Heart right ventricle (tissue), 16 donors: Measurements from ENCODE around the gene CACNA1E. TPM values are rescaled to one million over a fixed set of nuclear protein-coding genes. Genes with fewer than 3 reads are reported as not detected.
A peak's percentile ranks its signal among the peaks of the same experiment; 100 is the strongest.

Experiments used
- ATAC-seq, 8 donors: fragments of 200-7000 bp; cut with Tn5 transposase; one replicate each; pipeline ENCODE4 v1.9.1; 2020; ENCODE audit warnings: mild to moderate bottlenecking in 8 of 8, moderate library complexity in 8 of 8, moderate number of reproducible peaks in 1 of 8
- DNase-seq, 2 donors: peaks; one replicate each; pipeline ENCODE4 v3.0.0-alpha.2; 2020
- H3K27ac ChIP-seq, 10 donors: fragments of 200-600 bp; sonication (generic) in 2 of 10; one replicate each; pipeline versions ENCODE4 v1.5.0 to v1.8.0; 2020 to 2022; ENCODE audit warnings: mild to moderate bottlenecking in 3 of 10
- H3K27me3 ChIP-seq, 7 donors: fragments of 200-600 bp; one replicate each; pipeline ENCODE4 v1.8.0; 2021 to 2022; ENCODE audit warnings: mild to moderate bottlenecking in 2 of 7
- H3K36me3 ChIP-seq, 9 donors: fragments of 200-600 bp; sonication (generic) in 1 of 9; one replicate each; pipeline versions ENCODE4 v1.5.0 to v1.8.0; 2020 to 2022; ENCODE audit warnings: mild to moderate bottlenecking in 2 of 9
- H3K4me1 ChIP-seq, 9 donors: fragments of 200-600 bp; sonication (generic) in 1 of 9; one replicate each; pipeline versions ENCODE4 v1.5.0 to v1.8.0; 2020 to 2022; ENCODE audit warnings: mild to moderate bottlenecking in 4 of 9
- H3K4me3 ChIP-seq, 10 donors: fragments of 200-600 bp; sonication (generic) in 2 of 10; one replicate each; pipeline versions ENCODE4 v1.5.0 to v1.8.0; 2020 to 2022; ENCODE audit warnings: mild to moderate bottlenecking in 7 of 10, moderate library complexity in 2 of 10
- H3K9me3 ChIP-seq, 11 donors: fragments of 200-600 bp in 10 of 11; sonication (generic) in 2 of 11; one replicate each; pipeline versions ENCODE4 v1.5.0 to v1.8.0; 2013 to 2022; ENCODE audit warnings: mild to moderate bottlenecking in 2 of 11, control low read depth in 1 of 11, moderate library complexity in 1 of 11
- CTCF ChIP-seq, 9 donors: fragments of 200-600 bp; sonication (generic) in 2 of 9; IDR thresholded peaks; one replicate each; pipeline versions ENCODE4 v1.5.0 to v1.8.0; 2021 to 2022; ENCODE audit warnings: antibody characterized with exemption in 9 of 9, mild to moderate bottlenecking in 5 of 9, moderate library complexity in 1 of 9
- WGBS, 2 donors: extraction: QIAGEN DNeasy Blood & Tissue Kit; methylation state at CpG; one replicate each; pipeline ENCODE4 v1.1.7; 2013; ENCODE audit warnings: inconsistent platforms in 1 of 2; 5-methylcytosine and 5-hydroxymethylcytosine counted together
- intact Hi-C, 10 donors: fragments of 100-400 bp; cut with DNase I; formaldehyde crosslinking; loops; one replicate each; pipeline versions ENCODE4 v1.11.1 to v1.14.2; 2022
- polyA plus RNA-seq, 2 donors: library from polyadenylated mRNA; stranded (reverse); fragments of 200-250 nt; gene quantifications; one replicate each; pipeline ENCODE4 v1.2.3, GENCODE V29; 2013
- total RNA-seq, 10 donors: library from RNA; stranded (reverse); fragmentation: NEBNext Ultra II Directional in 3 of 10; extraction: Animal tissue kit (Norgen Biotek cat#: 25700) in 3 of 10; gene quantifications; one replicate each; pipeline versions ENCODE4 v1.2.1 to v1.2.4, GENCODE V29; 2021 to 2023
- donor health status: Arrhythmogenic right ventricular cardiomyopathy.
- donor health status: ischemic (EF 13 %, LVEDD 7.1; RV severe dilation, severe dysfunction).
- donor health status: healthy with polysubstance abuse.
- donor health status: DM: no; HTN: yes; CAD: no.
- donor health status: DM: no; HTN: no; CAD: no.
- donor health status: ischemic (EF 25% LVEDD 6.9; RV normal size, moderate dysfunction).
- donor health status: ischemic (EF 25% LVEDD 5.7; RV mildly dilated, moderate dysfunction).
- donor health status: healthy.
- donor health status: DM: yes; HTN: yes; CAD: no.
- donor health status: Ischemic cardiomyopathy.
- donor health status: ischemic (EF 35%, LVEDD 5.7; RV mildly dilated, moderate dysfunction).
- donor health status: nonischemic (EF 11% LVEDD 7.7; RV severe dilation, severe dysfunction).
- donor health status: DM: yes; HTN: yes; CAD: no.
- donor health status: PGD.
- donor health status: ischemic (EF 29% LVEDD 5.4; RV normal size, mild dysfunction).
- donor health status: nonischemic (EF 23%, LVEDD 6.1; RV moderate dilation, normal function).

The CACNA1E gene
- total and polyA plus RNA-seq, 12 donors, result 0.04 to 21.7 (median 0.71) TPM

GRCh38 chr1:181514298-181515290 is 31.3 kb downstream of the CACNA1E start:
- DNase-seq, result no peak
- peak in 3 of 8 donors; percentile 44 to 77 (median 55) for ATAC-seq
- TF ChIP-seq CTCF (IDR thresholded peaks at IDR 0.05), result no peak
- Histone ChIP-seq H3K4me3 (no peak overlapping the region), H3K27ac (no peak overlapping the region), H3K27me3 (peaks cover 0 to 49% (median 28%) of the 10 kb centered on the region in 7 donors), H3K36me3 (no peaks in the 10 kb centered on the region), H3K9me3 (no peaks in the 10 kb centered on the region), H3K4me1 (no peaks in the 10 kb centered on the region)
- intact Hi-C loops, result loop anchor here in 1 of 10 donors (10.0 kb wide), 1 partner anchor 700 kb away; no protein-coding TSS in a partner anchor
- WGBS, 2 donors, result 70 to 73% methylated on average over 4 of the region's 4 CpGs

DNA sequence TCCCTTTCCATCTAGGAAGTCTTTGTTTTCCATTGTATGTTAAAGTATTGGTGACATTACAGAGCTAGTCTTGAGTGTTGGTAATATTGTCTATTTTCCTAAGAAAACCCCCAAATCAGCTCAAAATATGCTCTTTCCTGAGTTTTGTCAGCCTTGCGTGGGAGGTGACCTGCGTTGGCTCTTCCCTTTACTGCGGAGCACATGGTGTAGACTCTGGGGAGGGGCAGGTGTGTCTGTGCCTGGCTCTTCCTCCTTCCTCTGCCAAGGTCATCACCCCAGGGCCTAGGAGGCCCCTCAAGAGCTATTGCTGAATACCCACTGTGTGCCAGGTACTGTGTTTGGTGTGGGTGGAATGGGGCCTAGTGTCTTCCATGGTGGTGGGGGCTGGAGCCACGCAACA is 33.4 kb downstream of the CACNA1E start:
- Histone ChIP-seq H3K4me1 (no peaks in the 10 kb centered on the region), H3K27me3 (peaks cover 0 to 36% (median 14%) of the 10 kb centered on the region in 7 donors), H3K36me3 (no peaks in the 10 kb centered on the region), H3K4me3 (no peak overlapping the region), H3K9me3 (no peaks in the 10 kb centered on the region), H3K27ac (no peak overlapping the region)
- ATAC-seq, result no peak
- DNase-seq, result no peak
- TF ChIP-seq CTCF (IDR thresholded peaks at IDR 0.05), result no peak
- 78 to 79% methylated on average over 4 of the region's 4 CpGs for WGBS, 2 donors
- intact Hi-C loops, result loop anchor here in 1 of 10 donors (10.0 kb wide), 1 partner anchor 698 kb away; no protein-coding TSS in a partner anchor

- Histone ChIP-seq H3K4me1 (no peaks in the 10 kb centered on the region), H3K27me3 (peaks cover 0 to 32% (median 9%) of the 10 kb centered on the region in 7 donors), H3K9me3 (no peaks in the 10 kb centered on the region), H3K4me3 (no peak overlapping the region), H3K27ac (no peak overlapping the region), H3K36me3 (no peaks in the 10 kb centered on the region)
- no peak for TF ChIP-seq CTCF (IDR thresholded peaks at IDR 0.05)
- intact Hi-C loops, result loop anchor here in 1 of 10 donors (10.0 kb wide), 1 partner anchor 697 kb away; no protein-coding TSS in a partner anchor
- DNase-seq (no peak), ATAC-seq (no peak)
- WGBS, 2 donors, result 29 to 32% methylated on average over 5 of the region's 5 CpGs
Observed at GRCh38 chr1:181517181-181517875, 34.0 kb downstream of the CACNA1E start.

DNA sequence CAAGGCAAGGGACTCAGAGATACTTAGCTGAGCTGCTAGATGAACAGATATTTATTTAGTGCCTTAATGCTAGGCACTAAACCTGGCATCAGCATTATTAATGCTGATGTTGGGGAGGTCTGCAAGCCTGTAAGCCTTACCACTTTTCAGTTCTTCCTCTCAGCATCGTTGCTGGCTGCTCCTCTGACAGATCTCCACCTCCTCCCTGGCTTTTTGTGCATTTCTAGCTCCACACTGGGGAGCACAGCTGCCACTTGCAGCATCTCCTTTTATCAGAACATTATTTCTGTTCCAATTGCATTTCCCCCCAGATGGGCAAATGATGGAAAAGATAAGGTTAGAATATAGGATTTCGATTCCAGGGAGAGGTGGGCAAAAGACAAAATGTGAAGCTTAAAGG is 34.8 kb downstream of the CACNA1E start:
- H3K9me3 ChIP-seq, result no peaks in the 10 kb centered on the region
- 54 to 58% methylated on average over 2 of the region's 2 CpGs for WGBS, 2 donors
- H3K4me3 ChIP-seq, result no peak overlapping the region
- no peak for DNase-seq
- H3K27me3 ChIP-seq, result peaks cover 0 to 27% (median 6%) of the 10 kb centered on the region in 7 donors
- H3K27ac ChIP-seq, result no peak overlapping the region
- H3K4me1 ChIP-seq, result no peaks in the 10 kb centered on the region
- no peak for TF ChIP-seq CTCF (IDR thresholded peaks at IDR 0.05)
- intact Hi-C loops, result loop anchor here in 1 of 10 donors (10.0 kb wide), 1 partner anchor 697 kb away; no protein-coding TSS in a partner anchor
- H3K36me3 ChIP-seq, result no peaks in the 10 kb centered on the region
- no peak for ATAC-seq
